Smooth muscle cell (in vitro differentiated cells): Measurements from ENCODE around the gene CD19. TPM values are rescaled to one million over a fixed set of nuclear protein-coding genes. Genes with fewer than 3 reads are reported as not detected.

Source experiments
- DNase-seq: peaks from one replicate; lab custom pipeline; 2025; ENCODE audit not compliant: unreplicated experiment; lab: John Stamatoyannopoulos, UW
- H2AFZ ChIP-seq: fragments of 200-600 bp; sonication (generic); 2 replicates; pipeline ENCODE4 v1.6.0; 2016; ENCODE audit warnings: antibody characterized with exemption, low read depth, mild to moderate bottlenecking
- H3F3A ChIP-seq: fragments of 200-600 bp; sonication (generic); 2 replicates; pipeline ENCODE4 v1.6.0; 2017; ENCODE audit warnings: antibody characterized with exemption, low read depth
- H3K27ac ChIP-seq: fragments of 200-600 bp; sonication (generic); 2 replicates; pipeline ENCODE4 v1.5.1; 2016; ENCODE audit warnings: low read depth, mild to moderate bottlenecking
- H3K27me3 ChIP-seq: fragments of 200-600 bp; sonication (generic); 2 replicates; pipeline ENCODE4 v1.6.1; 2016; ENCODE audit warnings: low read depth, mild to moderate bottlenecking
- H3K36me3 ChIP-seq: fragments of 200-600 bp; sonication (generic); 2 replicates; pipeline ENCODE4 v1.5.1; 2016; ENCODE audit warnings: low read depth
- H3K4me1 ChIP-seq: fragments of 200-600 bp; sonication (generic); 2 replicates; pipeline ENCODE4 v1.5.1; 2016; ENCODE audit warnings: low read depth
- H3K4me2 ChIP-seq: fragments of 200-600 bp; sonication (generic); 2 replicates; pipeline ENCODE4 v1.6.0; 2016; ENCODE audit warnings: mild to moderate bottlenecking
- H3K4me3 ChIP-seq: fragments of 200-600 bp; sonication (generic); 2 replicates; pipeline ENCODE4 v1.5.1; 2016; ENCODE audit warnings: mild to moderate bottlenecking
- H3K79me2 ChIP-seq: fragments of 200-600 bp; sonication (generic); 2 replicates; pipeline ENCODE4 v1.6.0; 2016; ENCODE audit warnings: low read depth, mild to moderate bottlenecking
- H3K9ac ChIP-seq: fragments of 200-600 bp; sonication (generic); 2 replicates; pipeline ENCODE4 v1.6.0; 2016; ENCODE audit warnings: low read depth
- H3K9me3 ChIP-seq: fragments of 200-600 bp; sonication (generic); replicated peaks from 2 replicates; pipeline ENCODE4 v1.5.1; 2016; ENCODE audit warnings: low read depth
- H4K20me1 ChIP-seq: fragments of 200-600 bp; sonication (generic); 2 replicates; pipeline ENCODE4 v1.6.0; 2016; ENCODE audit warnings: low read depth
- CTCF ChIP-seq: fragments of 200-600 bp; sonication (generic); IDR thresholded peaks from 2 replicates; pipeline ENCODE4 v1.5.1; 2017; ENCODE audit warnings: borderline replicate concordance, mild to moderate bottlenecking, antibody characterized with exemption; ENCODE audit not compliant: insufficient read depth, poor library complexity, severe bottlenecking
- WGBS: methylation state at CpG from one replicate; pipeline ENCODE4 v1.1.7; 2016; ENCODE audit warnings: low lambda C conversion rate; 5-methylcytosine and 5-hydroxymethylcytosine counted together
- polyA plus RNA-seq: library from polyadenylated mRNA; unstranded; fragments of >200 nt; fragmentation: Nextera tagmentation; extraction: Ambion mirVana; gene quantifications from 2 replicates; pipeline ENCODE4 v1.2.1, GENCODE V29; 2016
- total RNA-seq: library from RNA; depleted of rRNA; stranded (reverse); fragments of >200 nt; gene quantifications from 2 replicates; pipeline ENCODE4 v1.2.3, GENCODE V29; 2014

The CD19 gene
- not detected in 2 replicates for total RNA-seq
- not detected in 2 replicates for polyA plus RNA-seq

GRCh38 chr16:28931801-28932225, at the start of gene CD19:
CD19 (plus strand) TSS chr16:28931971; CDS start chr16:28932001, 30 bp downstream.
- Histone ChIP-seq H3K4me2 (no peak within 1 kb of the TSS), H3K27me3 (no peaks in the 10 kb centered on the region), H3K79me2 (no peaks in the 10 kb centered on the region), H3K36me3 (no peaks in the 10 kb centered on the region), H3K9ac (no peak within 1 kb of the TSS), H3K27ac (no peak within 1 kb of the TSS), H3F3A (no peaks in the 10 kb centered on the region), H3K4me3 (no peak within 1 kb of the TSS), H3K9me3 (no peaks in the 10 kb centered on the region), H3K4me1 (peaks cover 6% of the 10 kb centered on the region), H4K20me1 (no peaks in the 10 kb centered on the region), H2AFZ (no peak within 1 kb of the TSS)
- no peak for TF ChIP-seq CTCF
- 94% methylated on average over 10 of the region's 10 CpGs for WGBS
- no peak for DNase-seq

- no peak overlapping the region for H3K4me3 ChIP-seq
- no peaks in the 10 kb centered on the region for H3K27me3 ChIP-seq
- H3K9me3 ChIP-seq: no peaks in the 10 kb centered on the region
- H3K27ac ChIP-seq: no peak overlapping the region
- H3K4me1 ChIP-seq: peaks cover 10% of the 10 kb centered on the region
- no peak overlapping the region for H2AFZ ChIP-seq
- TF ChIP-seq CTCF: no peak
- H3F3A ChIP-seq: no peaks in the 10 kb centered on the region
- no peaks in the 10 kb centered on the region for H4K20me1 ChIP-seq
- no peaks in the 10 kb centered on the region for H3K79me2 ChIP-seq
- no peak overlapping the region for H3K9ac ChIP-seq
- no peak for DNase-seq
- no peaks in the 10 kb centered on the region for H3K36me3 ChIP-seq
- H3K4me2 ChIP-seq: no peak overlapping the region
- 79% methylated on average over 14 of the region's 24 CpGs for WGBS
Observed at GRCh38 chr16:28882551-28883160, 49.1 kb upstream of the CD19 start.

- H2AFZ ChIP-seq: no peak overlapping the region
Observed at GRCh38 chr16:28883221-28883996, 48.4 kb upstream of the CD19 start.

More at GRCh38 chr16:28883221-28883996, 48.4 kb upstream of the CD19 start:
- Histone ChIP-seq H3K9me3 (no peaks in the 10 kb centered on the region), H3K27ac (no peak overlapping the region), H3K4me2 (no peak overlapping the region), H3K27me3 (no peaks in the 10 kb centered on the region), H3K4me3 (no peak overlapping the region), H3K9ac (no peak overlapping the region), H3K79me2 (no peaks in the 10 kb centered on the region), H3K4me1 (peaks cover 10% of the 10 kb centered on the region), H3K36me3 (no peaks in the 10 kb centered on the region), H3F3A (no peaks in the 10 kb centered on the region), H4K20me1 (no peaks in the 10 kb centered on the region)
- no peak for DNase-seq
- 78% methylated on average over 22 of the region's 25 CpGs for WGBS
- TF ChIP-seq CTCF: no peak
